ENCODE results near the gene PRTFDC1. TPM values are rescaled to one million over a fixed set of nuclear protein-coding genes. Genes with fewer than 3 reads are reported as not detected.

PRTFDC1 gene
- polyA plus RNA-seq, 1 donor (not counting 4 experiments of a cell fraction or from before 2014, with no cell fraction given) = 2.2 TPM

- Histone ChIP-seq H2AFZ (ENCODE audit: control insufficient read depth, low read length) (peak overlapping the region; percentile 70), H3K9me3 (ENCODE audit: control insufficient read depth, low read depth, low read length) (no peaks in the 10 kb centered on the region), H3K79me2 (ENCODE audit: control insufficient read depth, insufficient read depth, low read length) (no peaks in the 10 kb centered on the region), H3K9ac (ENCODE audit: control insufficient read depth, extremely low read depth, insufficient read depth, low read length) (peak overlapping the region; percentile 73), H4K20me1 (ENCODE audit: control insufficient read depth, extremely low read depth, insufficient read depth, low read length) (no peaks in the 10 kb centered on the region), H3K4me1 (ENCODE audit: control insufficient read depth, extremely low read depth, insufficient read depth, low read length) (peaks cover 18% of the 10 kb centered on the region), H3K27ac (ENCODE audit: control insufficient read depth, insufficient read depth, low read length) (no peak overlapping the region), H3K9me1 (ENCODE audit: control insufficient read depth, extremely low read depth, insufficient read depth, low read length) (no peaks in the 10 kb centered on the region), H3K4me2 (ENCODE audit: control insufficient read depth, extremely low read depth, insufficient read depth, low read depth, low read length) (peak overlapping the region; percentile 63), H3K27me3 (ENCODE audit: control insufficient read depth, extremely low read depth, insufficient read depth, low read length) (no peaks in the 10 kb centered on the region), H3K4me3 (ENCODE audit: control insufficient read depth in 2 of 3, extremely low read depth in 1 of 3, insufficient read depth in 2 of 3, low read depth in 1 of 3, low read length in 3 of 3) (peak overlapping the region in 1 of 3 experiments; percentile 29), H3K36me3 (ENCODE audit: control insufficient read depth in 2 of 2, extremely low read depth in 1 of 2, insufficient read depth in 2 of 2, low read length in 2 of 2) (no peaks in the 10 kb centered on the region)
- dilution Hi-C loops (cut with MboI; ENCODE audit: extremely low pct_ligation_motif_present, low sequenced_read_pairs) = no loop called here
- no peak for TF ChIP-seq EZH2 (IDR thresholded peaks at IDR 0.05; ENCODE audit: low read length)
- FAIRE-seq (no peak), DNase-seq (ENCODE audit: low read depth, low spot score) (no peak)
Observed at GRCh38 chr10:24953675-24954074, 1.3 kb upstream of the PRTFDC1 start.

- no peaks in the 10 kb centered on the region for H3K9me3 ChIP-seq (ENCODE audit: control insufficient read depth, low read depth, low read length)
- H2AFZ ChIP-seq (ENCODE audit: control insufficient read depth, low read length) = peak overlapping the region; percentile 70
- peak overlapping the region; percentile 24 to 29 (median 29) for H3K4me3 ChIP-seq (ENCODE audit: control insufficient read depth in 2 of 3, extremely low read depth in 1 of 3, insufficient read depth in 2 of 3, low read depth in 1 of 3, low read length in 3 of 3)
- H3K4me1 ChIP-seq (ENCODE audit: control insufficient read depth, extremely low read depth, insufficient read depth, low read length) = peaks cover 13% of the 10 kb centered on the region
- peak overlapping the region; percentile 32 for H3K27ac ChIP-seq (ENCODE audit: control insufficient read depth, insufficient read depth, low read length)
- H3K79me2 ChIP-seq (ENCODE audit: control insufficient read depth, insufficient read depth, low read length) = no peaks in the 10 kb centered on the region
- TF ChIP-seq CTCF (optimal IDR thresholded peaks at IDR 0.05 in 1 of 3, IDR thresholded peaks at IDR 0.05 in 1 of 3, conservative IDR thresholded peaks at IDR 0.05 in 1 of 3; ENCODE audit: extremely low read depth in 1 of 3, insufficient read depth in 2 of 3, low read length in 3 of 3) (no peak), EZH2 (IDR thresholded peaks at IDR 0.05; ENCODE audit: low read length) (no peak)
- no peaks in the 10 kb centered on the region for H4K20me1 ChIP-seq (ENCODE audit: control insufficient read depth, extremely low read depth, insufficient read depth, low read length)
- peak overlapping the region; percentile 63 for H3K4me2 ChIP-seq (ENCODE audit: control insufficient read depth, extremely low read depth, insufficient read depth, low read depth, low read length)
- no peaks in the 10 kb centered on the region for H3K36me3 ChIP-seq (ENCODE audit: control insufficient read depth in 2 of 2, extremely low read depth in 1 of 2, insufficient read depth in 2 of 2, low read length in 2 of 2)
- dilution Hi-C loops (cut with MboI; ENCODE audit: extremely low pct_ligation_motif_present, low sequenced_read_pairs) = no loop called here
- FAIRE-seq (peak; percentile 41), DNase-seq (ENCODE audit: low read depth, low spot score) (peak; percentile 25)
- H3K9me1 ChIP-seq (ENCODE audit: control insufficient read depth, extremely low read depth, insufficient read depth, low read length) = no peaks in the 10 kb centered on the region
- no peaks in the 10 kb centered on the region for H3K27me3 ChIP-seq (ENCODE audit: control insufficient read depth, extremely low read depth, insufficient read depth, low read length)
- peak overlapping the region; percentile 73 for H3K9ac ChIP-seq (ENCODE audit: control insufficient read depth, extremely low read depth, insufficient read depth, low read length)
Observed at GRCh38 chr10:24952707-24953645, 570 bp upstream of the PRTFDC1 start.
